DOHH2 (cell line): ENCODE data around the gene CCM2.

Source experiments
- H3F3A ChIP-seq: fragments of 200-600 bp; sonication (generic), shearing (Covaris generic); 2 replicates; pipeline ENCODE4 v1.6.0; 2016; ENCODE audit warnings: antibody characterized with exemption, mild to moderate bottlenecking; ENCODE audit not compliant: control insufficient read depth, insufficient read depth
- H3K27ac ChIP-seq: fragments of 200-600 bp; sonication (generic); 2 replicates; pipeline ENCODE4 v1.5.1; 2014; ENCODE audit warnings: low read depth, mild to moderate bottlenecking, low read length, moderate library complexity
- H3K27me3 ChIP-seq: fragments of 200-600 bp; sonication (generic); 2 replicates; pipeline ENCODE4 v1.6.1; 2014; ENCODE audit warnings: mild to moderate bottlenecking, low read length, mixed read lengths; ENCODE audit not compliant: control insufficient read depth
- H3K36me3 ChIP-seq: fragments of 200-600 bp; sonication (generic); 2 replicates; pipeline ENCODE4 v1.6.1; 2014; ENCODE audit warnings: mild to moderate bottlenecking, low read length, moderate library complexity, mixed read lengths; ENCODE audit not compliant: control insufficient read depth
- H3K4me1 ChIP-seq: fragments of 200-600 bp; sonication (generic); 2 replicates; pipeline ENCODE4 v1.6.1; 2014; ENCODE audit warnings: mild to moderate bottlenecking, low read length, mixed read lengths; ENCODE audit not compliant: control insufficient read depth
- H3K4me2 ChIP-seq: fragments of 200-600 bp; sonication (generic); 2 replicates; pipeline ENCODE4 v1.6.0; 2014; ENCODE audit warnings: mild to moderate bottlenecking, low read length, moderate library complexity
- H3K4me3 ChIP-seq: fragments of 200-600 bp; sonication (generic); 2 replicates; pipeline ENCODE4 v1.5.1; 2014; ENCODE audit warnings: mild to moderate bottlenecking, low read length, mixed read lengths
- H3K79me2 ChIP-seq: fragments of 200-600 bp; sonication (generic); 2 replicates; pipeline ENCODE4 v1.6.1; 2014; ENCODE audit warnings: mild to moderate bottlenecking, low read length, mixed read lengths; ENCODE audit not compliant: control insufficient read depth
- H3K9me2 ChIP-seq: fragments of 200-600 bp; sonication (generic); replicated peaks from 2 replicates; pipeline ENCODE4 v1.6.1; 2014; ENCODE audit warnings: mild to moderate bottlenecking, low read length, mixed read lengths; ENCODE audit not compliant: control insufficient read depth
- H3K9me3 ChIP-seq: fragments of 200-600 bp; sonication (generic); 2 replicates; pipeline ENCODE4 v1.6.1; 2014; ENCODE audit warnings: antibody characterized with exemption, low read length, mixed read lengths; ENCODE audit not compliant: control insufficient read depth, insufficient read depth
- H4K20me1 ChIP-seq: fragments of 200-600 bp; sonication (generic); 2 replicates; pipeline ENCODE4 v1.6.0; 2014; ENCODE audit warnings: low read depth, mild to moderate bottlenecking, antibody characterized with exemption, low read length, moderate library complexity; ENCODE audit not compliant: control insufficient read depth, insufficient read depth
- CTCF ChIP-seq: fragments of 200-600 bp; sonication (generic); IDR thresholded peaks from one replicate; pipeline ENCODE4 v1.5.1; 2014; ENCODE audit warnings: antibody characterized with exemption, mild to moderate bottlenecking, low read depth, low read length; ENCODE audit not compliant: poor library complexity, severe bottlenecking
- EZH2phosphoT487 ChIP-seq: fragments of 200-600 bp; sonication (generic); IDR thresholded peaks from 2 replicates; pipeline ENCODE4 v1.6.1; 2017; ENCODE audit warnings: borderline replicate concordance, mild to moderate bottlenecking, antibody characterized with exemption, low read length, moderate library complexity, mixed read lengths

CCM2 gene

GRCh38 chr7:44986218-44987053 is 13.6 kb upstream of the CCM2 start:
- no peaks in the 10 kb centered on the region for H3K9me2 ChIP-seq
- H3K79me2 ChIP-seq, result peaks cover 64% of the 10 kb centered on the region
- TF ChIP-seq EZH2phosphoT487 (no peak), CTCF (no peak)
- peak overlapping the region; percentile 94 for H3K27ac ChIP-seq
- H3F3A ChIP-seq, result peaks cover 46% of the 10 kb centered on the region
- H3K4me3 ChIP-seq, result peak overlapping the region; percentile 97
- peaks cover 74% of the 10 kb centered on the region for H3K4me1 ChIP-seq
- peak overlapping the region; percentile 97 for H3K4me2 ChIP-seq
- peaks cover 3% of the 10 kb centered on the region; the same call in 1 of the 2 replicates for H3K27me3 ChIP-seq
- H4K20me1 ChIP-seq, result peaks cover 32% of the 10 kb centered on the region
- peaks cover 50% of the 10 kb centered on the region for H3K36me3 ChIP-seq
- H3K9me3 ChIP-seq, result no peaks in the 10 kb centered on the region

GRCh38 chr7:44987457-44987856 is 12.5 kb upstream of the CCM2 start:
- H3K4me3 ChIP-seq, result peak overlapping the region; percentile 97
- no peak for TF ChIP-seq CTCF
- no peak for TF ChIP-seq EZH2phosphoT487
- peaks cover 68% of the 10 kb centered on the region for H3K4me1 ChIP-seq
- H3K36me3 ChIP-seq, result peaks cover 40% of the 10 kb centered on the region
- H3K9me3 ChIP-seq, result no peaks in the 10 kb centered on the region
- peaks cover 63% of the 10 kb centered on the region for H3K79me2 ChIP-seq
- no peak overlapping the region for H3K27ac ChIP-seq
- peaks cover 3% of the 10 kb centered on the region; the same call in 1 of the 2 replicates for H3K27me3 ChIP-seq
- H3F3A ChIP-seq, result peaks cover 42% of the 10 kb centered on the region
- peak overlapping the region; percentile 97 for H3K4me2 ChIP-seq
- H4K20me1 ChIP-seq, result peaks cover 32% of the 10 kb centered on the region
- H3K9me2 ChIP-seq, result no peaks in the 10 kb centered on the region

GRCh38 chr7:44987996-44988395 is 12.0 kb upstream of the CCM2 start:
- peaks cover 66% of the 10 kb centered on the region for H3K4me1 ChIP-seq
- peaks cover 32% of the 10 kb centered on the region for H4K20me1 ChIP-seq
- no peak overlapping the region for H3K27ac ChIP-seq
- H3K36me3 ChIP-seq, result peaks cover 35% of the 10 kb centered on the region
- peak overlapping the region; percentile 97 for H3K4me3 ChIP-seq
- TF ChIP-seq EZH2phosphoT487 (no peak), CTCF (no peak)
- H3K27me3 ChIP-seq, result peaks cover 3% of the 10 kb centered on the region; the same call in 1 of the 2 replicates
- H3K9me3 ChIP-seq, result no peaks in the 10 kb centered on the region
- peaks cover 57% of the 10 kb centered on the region for H3K79me2 ChIP-seq
- H3F3A ChIP-seq, result peaks cover 36% of the 10 kb centered on the region
- peak overlapping the region; percentile 97 for H3K4me2 ChIP-seq
- H3K9me2 ChIP-seq, result no peaks in the 10 kb centered on the region
